Stimulated activated CD4-positive, alpha-beta T cell treated with anti-CD3 and anti-CD28 coated beads, Interleukin-4, amount 100 ng/mL, for 24 hours (primary cell): ENCODE measurements around the gene KCNJ9.
A peak's percentile ranks its signal among the peaks of the same experiment; 100 is the strongest.
"Not testable (repeated sequence)": the region's sequence is repeated elsewhere in the genome, so short reads cannot be mapped to it uniquely, and the experiment has no call there.

ENCODE experiments used
- DNase-seq: peaks from one replicate; pipeline ENCODE4 v3.0.0-alpha.2; 2020

KCNJ9 gene

DNA sequence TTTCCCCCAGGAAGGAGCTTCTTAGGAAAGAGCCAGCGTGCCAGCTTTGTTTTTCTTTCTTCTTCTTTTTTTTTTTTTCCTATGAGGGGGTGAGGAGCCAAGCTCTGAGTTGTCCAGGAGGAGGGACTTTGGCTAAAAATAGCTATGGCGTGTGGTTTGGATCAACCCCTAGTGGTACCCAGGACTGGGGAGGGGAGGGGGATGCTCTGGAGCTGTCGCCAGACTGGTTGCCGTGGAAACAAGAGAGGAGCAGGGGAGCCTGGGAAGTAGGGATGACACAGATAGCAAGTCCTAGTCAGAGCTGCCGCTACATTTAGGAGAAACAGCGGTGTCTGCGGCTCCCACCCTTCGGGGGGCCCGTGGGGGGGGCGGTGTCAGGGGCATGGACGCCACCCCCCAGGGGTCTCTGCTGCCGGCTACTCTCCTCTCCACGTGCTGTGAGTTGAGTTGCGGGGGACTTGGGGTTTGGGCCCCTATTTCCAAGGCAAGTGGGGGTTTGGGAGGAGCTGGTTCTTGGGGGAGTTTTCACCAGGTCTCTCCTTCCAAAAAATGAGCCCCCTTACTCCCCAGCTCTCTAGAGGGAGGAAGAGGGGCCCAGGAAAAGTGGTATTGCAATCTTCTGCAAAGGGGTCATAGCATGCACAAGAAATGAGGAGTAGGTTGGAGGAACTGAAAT, at the start of gene KCNJ9:
Gene KCNJ9, plus strand, starts transcription at position 278 of the 676 bp plus-strand sequence. CDS start 2,493 bp downstream, outside the sequence.
- no peak for DNase-seq

GRCh38 chr1:160032165-160032820, 49.0 kb upstream of the KCNJ9 start:
- DNase-seq, result no peak

DNA sequence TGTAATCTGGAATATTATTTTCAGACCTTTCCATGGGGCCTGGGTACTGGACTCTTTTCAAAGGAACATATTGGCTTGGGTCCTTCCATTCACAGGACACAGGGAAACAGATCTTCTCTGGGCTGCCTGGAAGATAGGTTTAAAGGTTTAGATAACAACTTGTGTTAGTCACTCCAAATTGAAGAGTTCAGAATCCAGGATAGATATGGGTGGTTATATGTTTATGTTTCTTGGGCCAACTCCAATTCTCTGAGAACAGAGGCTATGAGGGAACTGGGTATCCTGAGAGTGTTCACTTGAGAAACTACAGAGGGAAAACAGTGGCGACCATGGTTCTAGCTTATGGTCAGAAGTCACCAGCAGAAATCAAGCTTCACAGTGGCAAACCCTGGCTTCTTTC, 40.9 kb upstream of the KCNJ9 start:
- no peak for DNase-seq

- DNase-seq, result no peak
Observed at GRCh38 chr1:160043543-160043942, 37.8 kb upstream of the KCNJ9 start.

- DNase-seq, result no peak
Observed at GRCh38 chr1:160045653-160046052, 35.7 kb upstream of the KCNJ9 start.

DNA sequence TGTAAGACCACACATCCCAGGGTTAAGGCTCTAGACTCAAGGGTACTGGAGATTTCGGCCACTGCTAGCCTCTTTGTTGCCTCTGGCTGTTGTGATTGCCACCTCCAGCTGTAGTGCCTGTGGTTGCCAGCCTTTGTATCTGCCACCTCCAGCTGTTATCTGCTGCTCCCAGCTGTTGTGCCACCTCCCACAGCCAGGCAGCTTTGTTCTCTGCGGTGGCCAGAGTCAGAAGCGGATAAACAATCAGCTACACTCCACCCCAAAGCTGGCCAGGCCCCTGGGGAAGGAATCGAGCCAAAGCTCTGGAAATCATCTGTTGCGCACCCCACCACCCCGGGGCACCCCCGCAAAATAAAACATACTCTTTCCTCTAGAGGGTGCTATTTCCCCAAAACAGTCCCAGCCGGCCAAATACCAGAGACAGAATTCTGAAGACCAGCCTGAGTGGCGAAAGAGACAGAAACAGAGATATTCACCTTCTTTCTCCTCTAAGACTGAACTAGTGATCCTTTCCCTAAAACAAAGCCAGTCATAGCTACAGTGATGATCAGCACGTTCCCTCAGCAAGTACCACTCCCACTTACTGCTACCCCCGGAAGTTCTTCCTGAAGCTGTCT, 34.7 kb upstream of the KCNJ9 start:
- peak; percentile 36 for DNase-seq

GRCh38 chr1:160047111-160047991, 34.0 kb upstream of the KCNJ9 start:
- DNase-seq, result no peak

DNA sequence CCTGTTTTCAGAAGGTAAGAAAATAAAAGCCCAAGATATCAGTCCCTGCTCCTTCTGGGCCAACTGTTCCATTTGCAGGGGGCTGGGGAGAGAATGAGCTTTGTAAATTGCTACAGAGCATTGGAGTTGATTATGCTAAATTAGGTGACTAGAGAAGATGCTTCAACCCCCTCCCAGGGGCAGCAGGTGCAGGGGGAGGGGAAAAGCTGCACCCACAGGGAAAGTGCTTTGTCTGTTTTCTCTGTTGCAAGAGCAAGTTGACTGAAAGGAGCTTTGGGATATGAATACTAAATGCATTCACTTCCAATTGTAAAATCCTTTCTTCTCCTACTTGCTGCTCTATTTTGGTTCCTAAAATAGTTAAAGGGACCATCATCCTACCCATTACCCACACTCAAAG, 33.0 kb upstream of the KCNJ9 start:
- no peak for DNase-seq

- no peak for DNase-seq
Observed at GRCh38 chr1:160049101-160049500, 32.2 kb upstream of the KCNJ9 start.

GRCh38 chr1:160050182-160050581, 31.2 kb upstream of the KCNJ9 start:
- DNase-seq, result not testable (repeated sequence)

GRCh38 chr1:160050619-160051018, 30.7 kb upstream of the KCNJ9 start:
- DNase-seq, result no peak

DNA sequence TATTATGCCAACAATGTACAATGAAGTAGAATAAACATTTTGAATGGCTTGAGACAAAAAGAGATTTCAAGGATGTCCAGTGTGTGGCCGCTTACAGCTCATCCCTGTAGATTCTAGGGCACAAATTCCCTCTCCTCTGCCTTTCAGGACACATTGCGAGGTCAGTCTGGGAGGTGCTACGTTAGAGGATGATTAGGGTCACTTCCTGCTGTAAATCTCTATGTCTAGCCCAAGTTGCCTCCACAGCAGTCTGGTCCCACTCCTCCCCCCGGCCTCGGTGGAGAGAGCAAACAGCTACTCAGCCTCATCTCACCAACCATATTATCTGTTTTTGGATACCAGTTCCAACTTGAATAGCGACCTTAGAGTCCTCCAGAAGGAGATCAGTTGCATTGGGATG, 28.4 kb upstream of the KCNJ9 start:
- no peak for DNase-seq

DNA sequence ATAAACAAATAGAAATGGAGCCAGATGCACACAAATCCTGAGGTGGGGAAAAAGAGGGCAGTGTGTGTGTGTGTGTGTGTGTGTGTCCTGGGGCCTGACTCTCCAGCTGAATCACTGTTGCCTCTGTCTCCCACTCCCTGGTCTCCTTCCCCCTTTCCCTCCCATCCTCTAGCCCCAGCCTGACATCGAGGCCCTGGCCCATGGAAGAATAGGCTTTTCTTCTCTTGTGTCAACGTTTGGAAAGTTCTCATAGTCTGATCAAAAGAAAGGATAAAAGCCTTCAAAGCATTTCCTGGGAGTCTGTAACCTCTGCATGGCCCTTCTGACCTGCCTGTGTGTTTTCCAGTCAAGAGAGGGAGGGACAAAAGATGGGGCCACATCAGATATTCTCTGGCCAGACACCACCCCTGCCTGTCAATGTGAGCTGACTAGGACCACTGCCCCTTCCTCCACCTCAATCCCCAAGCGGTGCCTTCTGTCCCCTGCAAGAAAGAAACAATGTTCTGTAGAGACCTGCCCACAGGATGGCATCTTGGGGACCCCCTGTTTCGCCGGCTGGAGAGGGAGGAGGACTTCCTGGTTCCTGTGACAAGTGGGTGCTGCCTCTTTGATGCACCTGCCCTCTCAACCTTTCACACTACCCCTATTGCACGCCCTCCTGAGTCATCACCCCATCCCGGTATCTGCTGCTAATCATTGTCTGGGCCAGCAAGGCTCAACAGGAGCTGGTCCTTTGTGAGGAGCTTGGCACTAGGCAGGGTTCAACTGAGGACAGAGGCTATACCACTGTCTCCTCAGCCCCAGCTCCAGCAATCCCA, 27.6 kb upstream of the KCNJ9 start:
- DNase-seq, result no peak

DNA sequence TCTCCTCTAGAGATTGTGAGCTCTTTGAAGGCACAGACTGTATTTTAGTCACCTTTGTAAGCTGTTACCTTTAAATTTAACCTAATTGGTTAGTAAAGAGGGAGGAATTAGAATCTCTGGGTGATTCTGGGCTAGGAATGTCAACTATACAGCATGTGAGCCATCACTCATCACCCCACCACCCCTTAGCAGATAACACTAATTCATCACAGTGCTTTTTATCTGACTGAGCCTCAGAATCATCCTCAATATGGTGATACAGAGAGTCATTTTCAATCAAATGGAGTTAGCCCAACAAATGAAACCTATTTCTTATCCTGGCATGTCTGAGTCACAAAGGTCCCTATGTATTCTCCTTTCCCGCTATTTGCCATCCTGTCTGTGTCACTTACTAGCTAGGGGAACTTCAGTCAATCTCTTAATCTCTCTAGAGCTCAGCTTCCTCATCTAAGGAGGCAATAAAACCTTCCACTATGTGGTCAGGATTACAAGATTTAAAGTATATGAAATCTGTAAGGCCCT, 24.6 kb upstream of the KCNJ9 start:
- no peak for DNase-seq

DNA sequence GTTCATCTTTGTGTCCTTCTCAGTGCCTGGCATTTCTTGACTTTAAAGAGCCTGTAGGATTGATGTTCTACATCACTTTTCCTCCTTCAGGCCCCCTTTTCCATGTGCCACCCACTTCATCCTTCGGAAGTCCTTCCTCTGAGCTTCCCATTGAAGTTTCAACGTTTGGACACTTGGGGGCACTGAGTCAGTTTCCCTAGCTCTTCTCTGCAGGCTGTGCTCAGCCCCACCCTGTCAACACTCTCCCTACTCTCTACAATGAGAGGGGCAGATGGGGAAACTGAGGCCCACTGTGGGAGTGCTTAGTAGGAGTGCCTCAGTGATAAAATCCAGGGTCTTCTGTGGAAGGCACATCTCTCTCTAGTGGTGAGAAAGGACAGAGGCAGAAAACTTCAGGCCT, 23.3 kb upstream of the KCNJ9 start:
- DNase-seq, result no peak

- DNase-seq, result no peak
Observed at GRCh38 chr1:160061369-160062229, 19.7 kb upstream of the KCNJ9 start.

GRCh38 chr1:160062230-160062532, 19.2 kb upstream of the KCNJ9 start:
- no peak for DNase-seq

- no peak for DNase-seq
Observed at GRCh38 chr1:160063176-160063575, 18.2 kb upstream of the KCNJ9 start.

- DNase-seq, result no peak
Observed at GRCh38 chr1:160064164-160064563, 17.2 kb upstream of the KCNJ9 start.

GRCh38 chr1:160064746-160065145, 16.6 kb upstream of the KCNJ9 start:
- no peak for DNase-seq
